Chondrocyte (in vitro differentiated cells): Measurements from ENCODE around the gene SERPINA9. TPM values are rescaled to one million over a fixed set of nuclear protein-coding genes. Genes with fewer than 3 reads are reported as not detected.

ENCODE experiments used
- DNase-seq: peaks from one replicate; pipeline ENCODE4 v3.0.0; 2021; ENCODE audit warnings: mixed read lengths, low spot score
- H3K27ac Mint-ChIP-seq: one replicate; pipeline ENCODE4 v1.8.0; 2021; ENCODE audit warnings: mild to moderate bottlenecking, moderate library complexity, mixed read lengths; ENCODE audit not compliant: unreplicated experiment
- H3K27me3 Mint-ChIP-seq: 2 replicates; pipeline ENCODE4 v1.8.0; 2021; ENCODE audit warnings: low read depth, mixed read lengths
- H3K36me3 Mint-ChIP-seq: 2 replicates; pipeline ENCODE4 v1.8.0; 2021; ENCODE audit warnings: low read depth, mixed read lengths
- H3K4me1 Mint-ChIP-seq: 2 replicates; pipeline ENCODE4 v1.8.0; 2021; ENCODE audit warnings: low read depth, mild to moderate bottlenecking, mixed read lengths
- H3K4me3 Mint-ChIP-seq: one replicate; pipeline ENCODE4 v1.8.0; 2021; ENCODE audit warnings: mild to moderate bottlenecking, moderate library complexity, mixed read lengths; ENCODE audit not compliant: unreplicated experiment
- H3K9me3 Mint-ChIP-seq: 2 replicates; pipeline ENCODE4 v1.8.0; 2021; ENCODE audit warnings: low read depth, mixed read lengths
- CTCF ChIP-seq: fragments of 200-600 bp; sonication (generic); IDR thresholded peaks from 2 replicates; pipeline ENCODE4 v1.5.0; 2021; ENCODE audit warnings: antibody characterized with exemption, mild to moderate bottlenecking, moderate library complexity
- total RNA-seq: library from RNA; stranded (reverse); gene quantifications from 3 replicates; pipeline ENCODE4 v1.2.1, GENCODE V29; 2021

SERPINA9 gene
- total RNA-seq, 1 donor from 2014 or later: not detected

GRCh38 chr14:94439453-94440057, 36.4 kb downstream of the SERPINA9 start:
- no peak for TF ChIP-seq CTCF
- no peak for DNase-seq
- H3K4me3 Mint-ChIP-seq: no peak overlapping the region
- H3K27me3 Mint-ChIP-seq: peaks cover 10% of the 10 kb centered on the region
- no peaks in the 10 kb centered on the region for H3K9me3 Mint-ChIP-seq
- no peaks in the 10 kb centered on the region for H3K36me3 Mint-ChIP-seq
- no peak overlapping the region for H3K27ac Mint-ChIP-seq
- H3K4me1 Mint-ChIP-seq: no peaks in the 10 kb centered on the region

- Mint-ChIP-seq H3K27me3 (peaks cover 47% of the 10 kb centered on the region), H3K27ac (no peak overlapping the region), H3K9me3 (peaks cover 2% of the 10 kb centered on the region), H3K4me3 (no peak overlapping the region), H3K36me3 (no peaks in the 10 kb centered on the region), H3K4me1 (no peaks in the 10 kb centered on the region)
- no peak for TF ChIP-seq CTCF
- DNase-seq: no peak
These were observed 47.4 kb downstream of the SERPINA9 start for GRCh38 chr14:94428610-94429009.

- H3K4me1 Mint-ChIP-seq: peaks cover 2% of the 10 kb centered on the region
- H3K4me3 Mint-ChIP-seq: no peak overlapping the region
- no peak for DNase-seq
- peaks cover 2% of the 10 kb centered on the region for H3K9me3 Mint-ChIP-seq
- peaks cover 49% of the 10 kb centered on the region for H3K27me3 Mint-ChIP-seq
- no peak for TF ChIP-seq CTCF
- H3K27ac Mint-ChIP-seq: no peak overlapping the region
- no peaks in the 10 kb centered on the region for H3K36me3 Mint-ChIP-seq
These were observed 48.9 kb downstream of the SERPINA9 start for GRCh38 chr14:94427016-94427613.

GRCh38 chr14:94426526-94426925, 49.5 kb downstream of the SERPINA9 start:
- H3K9me3 Mint-ChIP-seq: peaks cover 2% of the 10 kb centered on the region

GRCh38 chr14:94424371-94424770, 51.6 kb downstream of the SERPINA9 start:
- peaks cover 52% of the 10 kb centered on the region for H3K27me3 Mint-ChIP-seq
- H3K36me3 Mint-ChIP-seq: no peaks in the 10 kb centered on the region
- H3K9me3 Mint-ChIP-seq: no peaks in the 10 kb centered on the region
- H3K4me1 Mint-ChIP-seq: peaks cover 2% of the 10 kb centered on the region
- DNase-seq: no peak
- no peak overlapping the region for H3K4me3 Mint-ChIP-seq
- no peak for TF ChIP-seq CTCF
- no peak overlapping the region for H3K27ac Mint-ChIP-seq

More at GRCh38 chr14:94426526-94426925, 49.5 kb downstream of the SERPINA9 start:
- peaks cover 48% of the 10 kb centered on the region for H3K27me3 Mint-ChIP-seq
- no peak overlapping the region for H3K27ac Mint-ChIP-seq
- H3K4me3 Mint-ChIP-seq: no peak overlapping the region
- H3K4me1 Mint-ChIP-seq: peaks cover 2% of the 10 kb centered on the region
- no peaks in the 10 kb centered on the region for H3K36me3 Mint-ChIP-seq
- no peak for TF ChIP-seq CTCF
- DNase-seq: no peak
